ENCODE results near the gene GIMAP6. TPM values are rescaled to one million over a fixed set of nuclear protein-coding genes. Genes with fewer than 3 reads are reported as not detected.

GIMAP6 gene
- polyA plus RNA-seq, 3 donors, result 16.2 to 70.2 (median 57.0) TPM

DNA sequence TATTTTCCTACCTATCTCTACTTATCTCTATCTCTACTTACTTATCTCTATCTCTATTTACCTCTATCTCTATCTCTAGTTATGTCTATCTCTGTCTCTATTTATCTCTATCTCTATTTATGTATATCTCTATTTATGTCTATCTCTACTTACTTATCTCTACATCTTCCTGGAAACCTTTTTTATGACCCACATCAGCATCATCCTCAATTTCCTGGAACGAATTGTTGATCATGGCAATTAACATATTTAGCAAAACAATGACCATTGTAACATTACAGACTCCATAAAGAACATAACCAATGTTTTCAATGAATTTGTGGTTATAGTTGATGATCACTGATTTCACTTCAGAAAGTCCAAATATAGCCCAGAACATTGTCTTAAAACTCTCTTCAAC, 18.3 kb downstream of the GIMAP6 start:
- no peaks in the 10 kb centered on the region for H3K79me2 ChIP-seq (ENCODE audit: insufficient read depth, low read length)
- H4K20me1 ChIP-seq (ENCODE audit: insufficient read depth, low read length), result no peaks in the 10 kb centered on the region
- Mint-ChIP-seq H3K4me3 (no peak overlapping the region), H3K27ac (no peak overlapping the region), H3K4me1 (peaks cover 10% of the 10 kb centered on the region), H3K9me3 (peaks cover 2 to 10% (median 5%) of the 10 kb centered on the region in 7 donors), H3K27me3 (ENCODE audit: low read depth in 3 of 3) (peaks cover 0 to 5% (median 0%) of the 10 kb centered on the region in 3 donors), H3K36me3 (peaks cover 0 to 3% of the 10 kb centered on the region in 2 donors)
- peaks cover 0 to 3% of the 10 kb centered on the region in 2 donors for H3K9me3 ChIP-seq (replicated peaks in 1 of 2; ENCODE audit: control insufficient read depth in 1 of 2, insufficient read depth in 1 of 2, low read length in 2 of 2)
- TF ChIP-seq, protein P1, sequence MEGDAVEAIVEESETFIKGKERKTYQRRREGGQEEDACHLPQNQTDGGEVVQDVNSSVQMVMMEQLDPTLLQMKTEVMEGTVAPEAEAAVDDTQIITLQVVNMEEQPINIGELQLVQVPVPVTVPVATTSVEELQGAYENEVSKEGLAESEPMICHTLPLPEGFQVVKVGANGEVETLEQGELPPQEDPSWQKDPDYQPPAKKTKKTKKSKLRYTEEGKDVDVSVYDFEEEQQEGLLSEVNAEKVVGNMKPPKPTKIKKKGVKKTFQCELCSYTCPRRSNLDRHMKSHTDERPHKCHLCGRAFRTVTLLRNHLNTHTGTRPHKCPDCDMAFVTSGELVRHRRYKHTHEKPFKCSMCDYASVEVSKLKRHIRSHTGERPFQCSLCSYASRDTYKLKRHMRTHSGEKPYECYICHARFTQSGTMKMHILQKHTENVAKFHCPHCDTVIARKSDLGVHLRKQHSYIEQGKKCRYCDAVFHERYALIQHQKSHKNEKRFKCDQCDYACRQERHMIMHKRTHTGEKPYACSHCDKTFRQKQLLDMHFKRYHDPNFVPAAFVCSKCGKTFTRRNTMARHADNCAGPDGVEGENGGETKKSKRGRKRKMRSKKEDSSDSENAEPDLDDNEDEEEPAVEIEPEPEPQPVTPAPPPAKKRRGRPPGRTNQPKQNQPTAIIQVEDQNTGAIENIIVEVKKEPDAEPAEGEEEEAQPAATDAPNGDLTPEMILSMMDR (IDR thresholded peaks at IDR 0.05), result no peak
- H3K9ac ChIP-seq (ENCODE audit: insufficient read depth, low read length, poor library complexity, severe bottlenecking), result no peak overlapping the region
- no peaks in the 10 kb centered on the region for H3K4me1 ChIP-seq (ENCODE audit: control insufficient read depth in 1 of 2, insufficient read depth in 2 of 2, low read length in 2 of 2)
- no peak overlapping the region for H2AFZ ChIP-seq (ENCODE audit: insufficient read depth, low read depth, low read length, poor library complexity, severe bottlenecking)
- WGBS (ENCODE audit: insufficient coverage), result no CpG with 5 or more reads among the region's 1 CpG
- no peaks in the 10 kb centered on the region for H3K27me3 ChIP-seq (ENCODE audit: control insufficient read depth in 2 of 2, insufficient read depth in 2 of 2, low read length in 2 of 2)
- no peak overlapping the region for H3K4me3 ChIP-seq (replicated peaks in 1 of 3; ENCODE audit: low read depth in 2 of 3, low read length in 3 of 3)
- no peak overlapping the region for H3K27ac ChIP-seq (ENCODE audit: low read depth in 1 of 2, low read length in 2 of 2)
- H3K4me2 ChIP-seq (replicated peaks; ENCODE audit: extremely low read depth, low read length, poor library complexity, severe bottlenecking), result no peak overlapping the region
- intact Hi-C loops (cut with micrococcal nuclease), result no loop called here
- DNase-seq, result no peak
- no peaks in the 10 kb centered on the region for H3K36me3 ChIP-seq (replicated peaks in 1 of 2; ENCODE audit: control insufficient read depth in 1 of 2, insufficient read depth in 2 of 2, low read length in 2 of 2)

DNA sequence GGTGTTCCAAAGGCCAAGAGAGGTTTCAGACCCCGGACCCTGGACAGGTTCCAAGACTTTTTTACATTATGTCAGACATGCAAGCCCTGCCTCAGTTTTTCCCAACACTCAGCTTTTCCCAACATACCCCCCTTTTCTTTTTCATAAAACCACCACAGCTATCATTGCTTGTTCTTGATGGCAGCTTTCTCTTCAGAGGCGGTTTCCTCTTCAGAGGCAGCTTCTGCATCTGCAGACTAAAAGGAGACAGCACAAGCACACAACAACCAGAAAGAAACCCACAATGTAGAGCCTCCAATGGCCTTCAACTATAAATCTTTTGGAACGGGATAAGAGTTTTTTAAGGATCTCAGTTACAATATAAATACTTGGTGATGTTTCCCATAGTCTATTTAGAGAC, 19.3 kb downstream of the GIMAP6 start:
- Histone ChIP-seq H3K9ac (ENCODE audit: insufficient read depth, low read length, poor library complexity, severe bottlenecking) (no peak overlapping the region), H3K36me3 (replicated peaks in 1 of 2; ENCODE audit: control insufficient read depth in 1 of 2, insufficient read depth in 2 of 2, low read length in 2 of 2) (no peaks in the 10 kb centered on the region), H2AFZ (ENCODE audit: insufficient read depth, low read depth, low read length, poor library complexity, severe bottlenecking) (no peak overlapping the region), H3K27me3 (ENCODE audit: control insufficient read depth in 2 of 2, insufficient read depth in 2 of 2, low read length in 2 of 2) (no peaks in the 10 kb centered on the region), H4K20me1 (ENCODE audit: insufficient read depth, low read length) (no peaks in the 10 kb centered on the region), H3K9me3 (replicated peaks in 1 of 2; ENCODE audit: control insufficient read depth in 1 of 2, insufficient read depth in 1 of 2, low read length in 2 of 2) (peaks cover 0 to 3% of the 10 kb centered on the region in 2 donors), H3K4me1 (ENCODE audit: control insufficient read depth in 1 of 2, insufficient read depth in 2 of 2, low read length in 2 of 2) (no peaks in the 10 kb centered on the region), H3K27ac (ENCODE audit: low read depth in 1 of 2, low read length in 2 of 2) (no peak overlapping the region), H3K79me2 (ENCODE audit: insufficient read depth, low read length) (no peaks in the 10 kb centered on the region), H3K4me3 (replicated peaks in 1 of 3; ENCODE audit: low read depth in 2 of 3, low read length in 3 of 3) (no peak overlapping the region), H3K4me2 (replicated peaks; ENCODE audit: extremely low read depth, low read length, poor library complexity, severe bottlenecking) (no peak overlapping the region)
- H3K36me3 Mint-ChIP-seq, result peaks cover 0 to 3% of the 10 kb centered on the region in 2 donors
- WGBS (ENCODE audit: insufficient coverage), result 97% methylated on average over 2 of the region's 3 CpGs
- no peak overlapping the region for H3K4me3 Mint-ChIP-seq
- TF ChIP-seq, protein P1 (IDR thresholded peaks at IDR 0.05), result no peak
- intact Hi-C loops (cut with micrococcal nuclease), result no loop called here
- no peak overlapping the region for H3K27ac Mint-ChIP-seq
- peaks cover 10% of the 10 kb centered on the region for H3K4me1 Mint-ChIP-seq
- peaks cover 0 to 5% (median 0%) of the 10 kb centered on the region in 3 donors for H3K27me3 Mint-ChIP-seq (ENCODE audit: low read depth in 3 of 3)
- peaks cover 2 to 9% (median 5%) of the 10 kb centered on the region in 7 donors for H3K9me3 Mint-ChIP-seq
- DNase-seq, result no peak
